Measurements from ENCODE around the gene GJB6. TPM values are rescaled to one million over a fixed set of nuclear protein-coding genes. Genes with fewer than 3 reads are reported as not detected.

Gene GJB6
- total RNA-seq, 2 experiments from 2014 or later, result 2.3 to 3.3 TPM

DNA sequence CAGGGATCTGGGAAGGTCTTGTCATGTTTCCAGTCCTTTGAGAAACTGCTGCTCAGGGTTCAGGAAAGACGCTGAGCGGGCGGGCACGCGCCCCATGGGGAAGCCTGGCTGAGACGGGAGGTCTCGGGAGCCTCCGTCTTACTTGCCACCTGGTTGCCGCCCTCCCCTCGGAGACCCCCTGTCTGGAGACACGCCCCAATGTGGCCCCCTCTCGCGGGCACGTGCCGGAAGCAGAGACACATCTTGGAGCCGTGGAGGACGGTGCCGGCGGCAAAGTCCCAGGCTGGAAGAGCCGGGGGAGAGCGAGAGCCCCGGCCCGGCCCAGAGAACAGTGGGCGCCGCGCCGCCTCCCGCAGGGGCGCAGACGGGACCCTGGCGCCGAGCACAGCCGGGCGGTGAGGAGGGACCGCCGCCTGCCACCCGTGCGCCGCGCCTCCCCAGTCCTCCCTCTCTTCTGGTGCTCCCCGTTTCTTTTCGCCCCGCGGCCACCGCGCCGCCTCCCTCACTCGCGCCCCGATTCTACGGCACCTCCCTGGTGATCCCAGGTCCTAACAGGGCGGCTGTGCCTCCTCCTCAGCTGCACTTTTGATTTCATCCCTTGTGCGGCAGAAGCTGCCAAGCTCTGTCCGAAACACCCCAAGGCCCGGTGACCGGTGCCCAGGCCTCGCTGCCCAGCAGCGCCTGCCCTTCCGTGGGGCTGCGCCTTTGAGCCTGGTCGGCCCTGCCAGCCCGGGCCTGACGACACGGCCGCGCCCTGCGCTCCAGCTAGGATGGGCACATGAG is 54.9 kb downstream of the GJB6 start:
- ATAC-seq, result no peak
- H3K9me3 Mint-ChIP-seq, result no peaks in the 10 kb centered on the region
- ChIA-PET CTCF (interaction anchor here (0.7 to 1.9 kb wide), 2 partner anchors 21 to 748 kb away, joined by 3 to 4 read pairs; no protein-coding TSS in a partner anchor), POLR2A (no interaction called here)
- no peaks in the 10 kb centered on the region for H3K36me3 Mint-ChIP-seq (ENCODE audit: low read depth)
- H3K27me3 Mint-ChIP-seq, result peaks cover 62% of the 10 kb centered on the region
- no peak for DNase-seq
- H3K27ac Mint-ChIP-seq, result no peak overlapping the region
- intact Hi-C loops (cut with micrococcal nuclease), result no loop called here
- H3K4me3 Mint-ChIP-seq, result no peak overlapping the region
- TF ChIP-seq, protein P1, sequence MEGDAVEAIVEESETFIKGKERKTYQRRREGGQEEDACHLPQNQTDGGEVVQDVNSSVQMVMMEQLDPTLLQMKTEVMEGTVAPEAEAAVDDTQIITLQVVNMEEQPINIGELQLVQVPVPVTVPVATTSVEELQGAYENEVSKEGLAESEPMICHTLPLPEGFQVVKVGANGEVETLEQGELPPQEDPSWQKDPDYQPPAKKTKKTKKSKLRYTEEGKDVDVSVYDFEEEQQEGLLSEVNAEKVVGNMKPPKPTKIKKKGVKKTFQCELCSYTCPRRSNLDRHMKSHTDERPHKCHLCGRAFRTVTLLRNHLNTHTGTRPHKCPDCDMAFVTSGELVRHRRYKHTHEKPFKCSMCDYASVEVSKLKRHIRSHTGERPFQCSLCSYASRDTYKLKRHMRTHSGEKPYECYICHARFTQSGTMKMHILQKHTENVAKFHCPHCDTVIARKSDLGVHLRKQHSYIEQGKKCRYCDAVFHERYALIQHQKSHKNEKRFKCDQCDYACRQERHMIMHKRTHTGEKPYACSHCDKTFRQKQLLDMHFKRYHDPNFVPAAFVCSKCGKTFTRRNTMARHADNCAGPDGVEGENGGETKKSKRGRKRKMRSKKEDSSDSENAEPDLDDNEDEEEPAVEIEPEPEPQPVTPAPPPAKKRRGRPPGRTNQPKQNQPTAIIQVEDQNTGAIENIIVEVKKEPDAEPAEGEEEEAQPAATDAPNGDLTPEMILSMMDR (IDR thresholded peaks at IDR 0.05), result no peak
- H3K4me1 Mint-ChIP-seq (ENCODE audit: low read depth), result peaks cover 27% of the 10 kb centered on the region

DNA sequence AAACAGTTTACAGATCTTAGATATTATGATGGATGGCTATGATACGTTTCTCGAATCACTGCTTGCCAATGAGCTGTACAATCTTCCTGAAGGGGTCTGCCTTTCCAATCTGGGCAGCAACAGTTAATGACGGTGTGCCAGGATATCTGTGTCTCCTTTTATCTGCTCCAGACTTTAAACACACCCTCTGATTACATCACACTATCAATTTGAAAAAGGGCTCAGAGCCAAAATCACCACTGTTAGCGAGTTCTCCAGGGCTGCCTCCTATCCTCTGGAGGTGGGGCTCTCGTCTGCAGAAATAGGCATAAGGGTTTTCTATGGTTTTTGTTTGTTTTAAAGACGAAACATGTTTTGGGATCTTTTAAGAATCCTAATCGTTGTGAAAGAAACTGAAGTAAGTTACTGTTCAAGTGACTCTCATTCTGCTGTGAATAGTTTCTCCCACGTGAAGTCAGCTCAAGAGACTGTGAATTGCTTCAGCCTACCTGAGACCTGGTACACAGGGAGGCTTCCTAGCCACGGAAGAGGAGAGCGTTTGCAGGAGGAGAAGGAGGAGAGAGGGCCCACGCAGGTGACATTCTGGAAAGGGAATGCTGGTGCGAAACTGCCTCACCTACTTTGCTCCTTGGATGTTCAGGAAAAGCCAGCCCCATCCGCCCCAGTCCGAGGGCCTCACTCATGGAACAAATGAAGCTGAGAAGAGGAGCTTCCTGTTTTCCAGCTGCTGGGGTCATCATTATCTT is 56.0 kb downstream of the GJB6 start:
- CTCF ChIA-PET, result interaction anchor here (0.7 to 2.2 kb wide), 3 partner anchors 21 to 749 kb away, joined by 3 to 7 read pairs (median 4); no protein-coding TSS in a partner anchor

DNA sequence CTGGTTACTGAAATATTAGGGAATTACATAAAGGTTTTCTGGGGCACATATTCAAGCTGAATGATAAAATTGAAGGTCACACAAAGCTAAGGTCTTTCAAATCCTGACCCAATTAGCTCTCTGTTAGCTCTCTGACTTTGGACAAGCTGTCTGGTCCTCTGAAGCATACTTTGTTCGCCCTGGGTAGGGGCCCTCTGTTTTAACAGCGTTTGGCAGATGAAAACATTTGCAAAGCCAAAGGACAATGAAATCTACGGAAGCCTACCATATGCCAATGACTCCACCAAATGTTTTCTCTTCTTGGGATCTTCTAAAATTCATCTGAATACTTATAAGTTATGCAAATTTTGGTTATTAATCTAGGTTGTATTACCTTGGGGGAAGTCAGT is 56.7 kb downstream of the GJB6 start:
- Mint-ChIP-seq H3K4me3 (no peak overlapping the region), H3K36me3 (ENCODE audit: low read depth) (no peaks in the 10 kb centered on the region), H3K27me3 (peaks cover 59% of the 10 kb centered on the region), H3K4me1 (ENCODE audit: low read depth) (peaks cover 27% of the 10 kb centered on the region), H3K27ac (no peak overlapping the region), H3K9me3 (no peaks in the 10 kb centered on the region)
- TF ChIP-seq, protein P1 (IDR thresholded peaks at IDR 0.05), result no peak
- intact Hi-C loops (cut with micrococcal nuclease), result no loop called here
- ATAC-seq (no peak), DNase-seq (no peak)
- CTCF ChIA-PET, result interaction anchor here (1.9 to 2.2 kb wide), 2 partner anchors 22 to 750 kb away, joined by 4 to 7 read pairs; no protein-coding TSS in a partner anchor
- POLR2A ChIA-PET, result no interaction called here

More for the DNA sequence above, 56.0 kb downstream of the GJB6 start:
- H3K4me1 Mint-ChIP-seq (ENCODE audit: low read depth), result peaks cover 27% of the 10 kb centered on the region
- POLR2A ChIA-PET, result no interaction called here
- TF ChIP-seq, protein P1 (IDR thresholded peaks at IDR 0.05), result no peak
- ATAC-seq (no peak), DNase-seq (no peak)
- no peak overlapping the region for H3K4me3 Mint-ChIP-seq
- intact Hi-C loops (cut with micrococcal nuclease), result no loop called here
- no peaks in the 10 kb centered on the region for H3K9me3 Mint-ChIP-seq
- peaks cover 62% of the 10 kb centered on the region for H3K27me3 Mint-ChIP-seq
- no peak overlapping the region for H3K27ac Mint-ChIP-seq
- H3K36me3 Mint-ChIP-seq (ENCODE audit: low read depth), result no peaks in the 10 kb centered on the region

DNA sequence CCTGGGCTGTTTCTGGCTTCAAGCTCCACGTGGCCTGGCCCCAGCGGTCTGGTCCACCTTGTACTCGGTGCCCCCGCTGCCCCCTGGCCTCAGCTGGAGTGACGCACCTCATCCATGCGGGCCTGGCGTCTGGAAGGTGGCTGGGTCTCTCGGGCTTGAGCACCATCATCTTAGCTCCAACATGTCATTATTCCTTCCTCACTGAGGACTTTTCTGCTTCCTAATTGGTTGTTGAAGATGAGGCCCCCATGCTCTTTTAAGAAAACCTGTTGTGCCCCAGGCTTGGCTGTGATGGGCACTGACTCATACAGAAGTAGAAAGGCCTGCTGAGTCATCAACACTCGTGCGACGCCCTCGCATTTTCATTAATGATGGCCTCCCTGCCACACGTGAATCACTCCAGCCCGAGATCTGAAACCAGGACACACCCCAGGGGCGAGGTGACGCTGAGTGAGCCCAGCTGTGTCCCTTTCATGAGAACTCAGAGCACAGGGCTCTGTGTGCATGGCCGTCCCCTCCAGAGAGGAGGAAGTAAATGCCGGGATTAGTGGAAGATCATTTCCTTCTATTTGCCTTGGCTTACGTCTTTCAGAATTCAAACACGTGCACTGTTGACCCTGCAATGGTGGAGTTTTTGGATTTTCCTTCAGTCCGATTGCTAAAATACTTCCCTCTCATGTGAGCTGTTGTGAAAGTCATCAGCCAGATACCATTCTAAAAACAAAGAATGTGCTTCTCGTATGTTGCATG is 57.3 kb downstream of the GJB6 start:
- Mint-ChIP-seq H3K27ac (no peak overlapping the region), H3K36me3 (ENCODE audit: low read depth) (no peaks in the 10 kb centered on the region), H3K27me3 (peaks cover 62% of the 10 kb centered on the region), H3K4me1 (ENCODE audit: low read depth) (peaks cover 27% of the 10 kb centered on the region), H3K4me3 (no peak overlapping the region), H3K9me3 (no peaks in the 10 kb centered on the region)
- CTCF ChIA-PET, result interaction anchor here (1.9 to 2.2 kb wide), 2 partner anchors 22 to 750 kb away, joined by 4 to 7 read pairs; no protein-coding TSS in a partner anchor
- DNase-seq, result peak; percentile 94
- TF ChIP-seq, protein P1 (IDR thresholded peaks at IDR 0.05), result no peak
- ATAC-seq, result peak; percentile 96
- POLR2A ChIA-PET, result no interaction called here
- intact Hi-C loops (cut with micrococcal nuclease), result no loop called here
